Measurements from ENCODE around the gene ARL8A. TPM values are rescaled to one million over a fixed set of nuclear protein-coding genes. Genes with fewer than 3 reads are reported as not detected.

Gene ARL8A
- total RNA-seq, 1 experiment from 2014 or later: 27.8 TPM

DNA sequence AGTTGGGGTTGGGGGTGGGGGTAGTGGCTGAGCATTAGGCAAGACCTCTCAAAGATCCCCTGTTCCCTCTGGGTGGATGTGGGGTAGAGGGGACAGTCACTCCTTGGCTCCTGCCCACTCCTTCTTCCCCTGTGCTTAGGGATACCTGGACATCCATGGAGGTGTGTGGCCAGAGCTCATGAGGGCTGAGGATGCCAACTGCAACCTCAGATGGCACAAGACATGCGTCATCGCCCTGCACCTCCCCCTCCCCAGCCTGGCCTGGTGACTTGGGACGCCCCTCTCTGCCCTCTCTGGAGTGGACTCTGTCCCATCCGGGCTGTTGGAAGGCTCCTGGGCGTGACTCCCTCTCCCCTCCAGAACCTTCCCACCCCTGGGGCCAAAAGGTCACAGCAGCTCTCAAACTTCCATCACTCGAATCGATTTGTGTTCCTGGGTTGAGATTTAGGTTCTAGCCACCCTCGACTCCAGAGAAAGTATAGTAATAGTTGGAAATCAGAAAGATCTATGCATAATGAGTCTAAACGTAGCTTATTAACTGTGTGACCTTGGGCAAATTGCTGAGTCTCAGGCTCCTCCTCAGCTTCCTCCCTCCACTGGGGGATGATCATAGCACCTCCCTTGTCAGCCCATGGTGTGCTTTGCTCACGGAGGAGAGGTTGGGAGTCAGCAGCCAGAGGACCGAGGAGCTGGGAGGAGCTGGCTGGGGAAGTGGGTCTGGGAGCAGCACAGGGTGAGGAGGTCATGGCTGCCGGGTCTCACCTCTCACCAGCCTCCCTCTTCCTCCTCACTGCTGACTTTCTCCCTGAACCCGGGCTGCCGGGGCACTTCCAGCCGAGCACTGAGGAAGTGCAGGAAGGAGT, 18.1 kb upstream of the ARL8A start:
- H3K4me3 Mint-ChIP-seq (ENCODE audit: unreplicated experiment): no peak overlapping the region
- ChIA-PET POLR2A (no interaction called here), CTCF (no interaction called here)
- Histone ChIP-seq H3K36me3 (ENCODE audit: control insufficient read depth, insufficient read depth, low read length) (no peaks in the 10 kb centered on the region), H3K27me3 (replicated peaks; ENCODE audit: control insufficient read depth, insufficient read depth, low read length) (no peaks in the 10 kb centered on the region), H3K4me1 (peaks cover 7% of the 10 kb centered on the region; the same call in 1 of the 2 replicates), H3K4me3 (ENCODE audit: low read depth, low read length) (no peak overlapping the region), H3K9me3 (no peaks in the 10 kb centered on the region)
- no peaks in the 10 kb centered on the region for H3K9me3 Mint-ChIP-seq (ENCODE audit: unreplicated experiment)
- no peaks in the 10 kb centered on the region for H3K36me3 Mint-ChIP-seq (ENCODE audit: insufficient read depth, unreplicated experiment)
- no peak for DNase-seq
- H3K27ac Mint-ChIP-seq (ENCODE audit: unreplicated experiment): peak overlapping the region; percentile 15
- no peaks in the 10 kb centered on the region for H3K4me1 Mint-ChIP-seq (ENCODE audit: low read depth, unreplicated experiment)
- intact Hi-C loops (cut with micrococcal nuclease; ENCODE audit: unreplicated experiment): no loop called here
- TF ChIP-seq, protein P1, sequence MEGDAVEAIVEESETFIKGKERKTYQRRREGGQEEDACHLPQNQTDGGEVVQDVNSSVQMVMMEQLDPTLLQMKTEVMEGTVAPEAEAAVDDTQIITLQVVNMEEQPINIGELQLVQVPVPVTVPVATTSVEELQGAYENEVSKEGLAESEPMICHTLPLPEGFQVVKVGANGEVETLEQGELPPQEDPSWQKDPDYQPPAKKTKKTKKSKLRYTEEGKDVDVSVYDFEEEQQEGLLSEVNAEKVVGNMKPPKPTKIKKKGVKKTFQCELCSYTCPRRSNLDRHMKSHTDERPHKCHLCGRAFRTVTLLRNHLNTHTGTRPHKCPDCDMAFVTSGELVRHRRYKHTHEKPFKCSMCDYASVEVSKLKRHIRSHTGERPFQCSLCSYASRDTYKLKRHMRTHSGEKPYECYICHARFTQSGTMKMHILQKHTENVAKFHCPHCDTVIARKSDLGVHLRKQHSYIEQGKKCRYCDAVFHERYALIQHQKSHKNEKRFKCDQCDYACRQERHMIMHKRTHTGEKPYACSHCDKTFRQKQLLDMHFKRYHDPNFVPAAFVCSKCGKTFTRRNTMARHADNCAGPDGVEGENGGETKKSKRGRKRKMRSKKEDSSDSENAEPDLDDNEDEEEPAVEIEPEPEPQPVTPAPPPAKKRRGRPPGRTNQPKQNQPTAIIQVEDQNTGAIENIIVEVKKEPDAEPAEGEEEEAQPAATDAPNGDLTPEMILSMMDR (IDR thresholded peaks at IDR 0.05; ENCODE audit: insufficient read depth in 1 of 2, low read depth in 1 of 2, low read length in 1 of 2, severe bottlenecking in 1 of 2, unreplicated experiment in 1 of 2): no peak
- BruUV-seq (replicated peaks): no TSS peak
- H3K27me3 Mint-ChIP-seq (ENCODE audit: insufficient read depth, unreplicated experiment): no peaks in the 10 kb centered on the region

- Histone ChIP-seq H3K4me1 (peaks cover 7% of the 10 kb centered on the region; the same call in 1 of the 2 replicates), H3K27me3 (replicated peaks; ENCODE audit: control insufficient read depth, insufficient read depth, low read length) (no peaks in the 10 kb centered on the region), H3K4me3 (ENCODE audit: low read depth, low read length) (no peak overlapping the region), H3K36me3 (ENCODE audit: control insufficient read depth, insufficient read depth, low read length) (no peaks in the 10 kb centered on the region), H3K9me3 (no peaks in the 10 kb centered on the region)
- H3K4me3 Mint-ChIP-seq (ENCODE audit: unreplicated experiment): no peak overlapping the region
- no peaks in the 10 kb centered on the region for H3K4me1 Mint-ChIP-seq (ENCODE audit: low read depth, unreplicated experiment)
- DNase-seq: no peak
- ChIA-PET CTCF (no interaction called here), POLR2A (no interaction called here)
- intact Hi-C loops (cut with micrococcal nuclease; ENCODE audit: unreplicated experiment): no loop called here
- TF ChIP-seq, protein P1 (IDR thresholded peaks at IDR 0.05; ENCODE audit: insufficient read depth in 1 of 2, low read depth in 1 of 2, low read length in 1 of 2, severe bottlenecking in 1 of 2, unreplicated experiment in 1 of 2): no peak
- no peaks in the 10 kb centered on the region for H3K27me3 Mint-ChIP-seq (ENCODE audit: insufficient read depth, unreplicated experiment)
- no peaks in the 10 kb centered on the region for H3K36me3 Mint-ChIP-seq (ENCODE audit: insufficient read depth, unreplicated experiment)
- H3K9me3 Mint-ChIP-seq (ENCODE audit: unreplicated experiment): no peaks in the 10 kb centered on the region
- no peak overlapping the region for H3K27ac Mint-ChIP-seq (ENCODE audit: unreplicated experiment)
- no TSS peak for BruUV-seq (replicated peaks)
These were observed 17.5 kb upstream of the ARL8A start for GRCh38 chr1:202162047-202162417.

GRCh38 chr1:202161151-202162046, 16.9 kb upstream of the ARL8A start:
- Mint-ChIP-seq H3K9me3 (ENCODE audit: unreplicated experiment) (no peaks in the 10 kb centered on the region), H3K36me3 (ENCODE audit: insufficient read depth, unreplicated experiment) (no peaks in the 10 kb centered on the region), H3K27me3 (ENCODE audit: insufficient read depth, unreplicated experiment) (no peaks in the 10 kb centered on the region), H3K27ac (ENCODE audit: unreplicated experiment) (peak overlapping the region; percentile 51), H3K4me3 (ENCODE audit: unreplicated experiment) (no peak overlapping the region), H3K4me1 (ENCODE audit: low read depth, unreplicated experiment) (no peaks in the 10 kb centered on the region)
- POLR2A ChIA-PET: no interaction called here
- Histone ChIP-seq H3K27me3 (replicated peaks; ENCODE audit: control insufficient read depth, insufficient read depth, low read length) (no peaks in the 10 kb centered on the region), H3K4me3 (ENCODE audit: low read depth, low read length) (no peak overlapping the region), H3K9me3 (no peaks in the 10 kb centered on the region), H3K36me3 (ENCODE audit: control insufficient read depth, insufficient read depth, low read length) (no peaks in the 10 kb centered on the region), H3K4me1 (peaks cover 7% of the 10 kb centered on the region; the same call in 1 of the 2 replicates)
- no TSS peak for BruUV-seq (replicated peaks)
- no peak for DNase-seq
- TF ChIP-seq, protein P1 (IDR thresholded peaks at IDR 0.05; ENCODE audit: insufficient read depth in 1 of 2, low read depth in 1 of 2, low read length in 1 of 2, severe bottlenecking in 1 of 2, unreplicated experiment in 1 of 2): no peak
- CTCF ChIA-PET: interaction anchor here (1.0 kb wide), 1 partner anchor 14 kb away, joined by 3 read pairs; no protein-coding TSS in a partner anchor
- intact Hi-C loops (cut with micrococcal nuclease; ENCODE audit: unreplicated experiment): no loop called here
